HepG2 (cell line): ENCODE measurements around the gene ARMC10.

Experiments used
- BRCA1 ChIP-seq: sonication (generic); formaldehyde crosslinking; IDR thresholded peaks from 2 replicates; pipeline ENCODE4 v1.4.0; 2020; ENCODE audit warnings: missing genetic modification reagents
- POLR2A ChIP-seq, 2 experiments: IDR thresholded peaks; 2 replicates each; pipeline ENCODE4 v1.6.1; 2011; ENCODE audit warnings: low read depth in 2 of 2, low read length in 2 of 2, mild to moderate bottlenecking in 1 of 2, moderate library complexity in 1 of 2; ENCODE audit not compliant: insufficient read depth in 1 of 2
- POLR2AphosphoS2 ChIP-seq: IDR thresholded peaks from 2 replicates; pipeline ENCODE4 v1.6.1; 2011; ENCODE audit warnings: low read depth, low read length, improper control_type of control experiment
- POLR2AphosphoS5 ChIP-seq: IDR thresholded peaks from 2 replicates; pipeline ENCODE4 v1.6.1; 2012; ENCODE audit warnings: low read depth, low read length
- ZBTB2 ChIP-seq: sonication (generic); formaldehyde crosslinking; IDR thresholded peaks from 2 replicates; pipeline ENCODE4 v1.8.0; 2022; ENCODE audit warnings: low read depth, missing genetic modification reagents
- ZNF33B ChIP-seq: sonication (generic); formaldehyde crosslinking; IDR thresholded peaks from 2 replicates; pipeline ENCODE4 v1.5.1; 2020; ENCODE audit warnings: mild to moderate bottlenecking, missing genetic modification reagents

- TF ChIP-seq POLR2AphosphoS2 (no peak), ZNF33B (CRISPR knock-in tag) (no peak), POLR2A (IDR thresholded peaks at IDR 0.05; ENCODE audit: insufficient read depth in 1 of 2, low read depth in 2 of 2, low read length in 2 of 2) (no peak), ZBTB2 (CRISPR knock-in tag) (no peak), BRCA1 (CRISPR knock-in tag) (no peak), POLR2AphosphoS5 (no peak)
Measured at GRCh38 chr7:103031781-103032180, 43.2 kb upstream of the ARMC10 start.
